Peyer's patch (tissue), 4 donors: ENCODE results near the gene SLC5A6. TPM values are rescaled to one million over a fixed set of nuclear protein-coding genes. Genes with fewer than 3 reads are reported as not detected.

ENCODE experiments used
- DNase-seq, 3 donors: peaks; one replicate each; pipeline ENCODE4 v3.0.0-alpha.2; 2017 to 2019
- H3K27ac ChIP-seq, 4 donors: fragments of 200-600 bp; sonication (generic); one replicate each; pipeline ENCODE4 v1.5.1; 2016 to 2019
- H3K27me3 ChIP-seq, 2 donors: fragments of 200-600 bp; sonication (generic); one replicate each; pipeline ENCODE4 v1.5.1; 2019
- H3K36me3 ChIP-seq, 3 donors: fragments of 200-600 bp; sonication (generic); one replicate each; pipeline ENCODE4 v1.5.1; 2016 to 2019
- H3K4me1 ChIP-seq, 4 donors: fragments of 200-600 bp; sonication (generic); one replicate each; pipeline ENCODE4 v1.5.1; 2016 to 2019
- H3K4me3 ChIP-seq, 4 donors: fragments of 200-600 bp; sonication (generic); 1 replicate in 3 of 4; 2 replicates in 1 of 4; pipeline ENCODE4 v1.5.1; 2016 to 2019; ENCODE audit warnings: mild to moderate bottlenecking in 1 of 4
- H3K9me3 ChIP-seq, 4 donors: fragments of 200-600 bp; sonication (generic); one replicate each; pipeline ENCODE4 v1.5.1; 2016 to 2019; ENCODE audit warnings: mild to moderate bottlenecking in 1 of 4
- CTCF ChIP-seq, 6 experiments: fragments of 450-650 bp in 4 of 6; fragments of 200-600 bp in 2 of 6; sonication (generic) in 1 of 6; IDR thresholded peaks; one replicate each; pipeline ENCODE4 v1.5.1; 2017 to 2019; ENCODE audit warnings: antibody characterized with exemption in 6 of 6, mild to moderate bottlenecking in 3 of 6, moderate library complexity in 1 of 6
- POLR2A ChIP-seq, 2 donors: fragments of 450-650 bp; IDR thresholded peaks; one replicate each; pipeline ENCODE4 v1.5.1; 2017; ENCODE audit warnings: antibody characterized with exemption in 2 of 2, mild to moderate bottlenecking in 2 of 2, moderate library complexity in 2 of 2
- total RNA-seq, 4 donors: library from RNA; depleted of rRNA; stranded (reverse); fragments of >200 nt; gene quantifications; one replicate each; pipeline ENCODE4 v1.1.0, GENCODE V29; 2016

The SLC5A6 gene
- total RNA-seq, 4 donors from 2014 or later, result 42.3 to 78.4 (median 65.8) TPM

DNA sequence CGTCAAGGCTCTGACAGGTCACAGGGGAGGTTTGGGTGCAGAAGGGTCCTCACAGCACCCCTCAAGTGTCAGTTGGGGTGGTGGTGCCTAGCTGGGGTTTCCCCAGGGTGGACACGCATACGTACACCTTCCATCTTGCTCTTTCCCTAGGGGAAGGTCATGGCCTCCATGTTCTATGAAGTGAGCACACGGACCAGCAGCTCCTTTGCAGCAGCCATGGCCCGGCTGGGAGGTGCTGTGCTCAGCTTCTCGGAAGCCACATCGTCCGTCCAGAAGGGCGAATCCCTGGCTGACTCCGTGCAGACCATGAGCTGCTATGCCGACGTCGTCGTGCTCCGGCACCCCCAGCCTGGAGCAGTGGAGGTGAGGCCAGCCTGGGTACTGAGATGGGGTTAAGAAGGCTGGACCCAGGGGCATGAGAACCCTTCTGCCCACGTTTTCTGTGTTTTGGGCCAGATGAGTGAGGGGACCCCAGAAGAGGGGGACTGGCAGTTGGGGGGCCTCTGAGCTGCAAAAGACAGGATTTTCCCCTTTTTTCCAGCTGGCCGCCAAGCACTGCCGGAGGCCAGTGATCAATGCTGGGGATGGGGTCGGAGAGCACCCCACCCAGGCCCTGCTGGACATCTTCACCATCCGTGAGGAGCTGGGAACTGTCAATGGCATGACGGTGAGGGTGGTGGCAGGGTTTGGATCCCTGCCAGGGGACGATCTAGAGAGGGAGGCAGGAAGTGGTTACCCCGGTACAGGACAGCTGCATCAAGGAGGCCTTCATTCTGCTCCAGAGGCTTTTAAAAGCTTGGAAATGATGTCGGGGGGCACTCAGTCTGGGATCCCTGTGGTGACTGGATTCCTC lies 29.9 kb upstream of the SLC5A6 start:
- peaks cover 0 to 73% (median 0%) of the 10 kb centered on the region in 3 donors for H3K36me3 ChIP-seq

DNA sequence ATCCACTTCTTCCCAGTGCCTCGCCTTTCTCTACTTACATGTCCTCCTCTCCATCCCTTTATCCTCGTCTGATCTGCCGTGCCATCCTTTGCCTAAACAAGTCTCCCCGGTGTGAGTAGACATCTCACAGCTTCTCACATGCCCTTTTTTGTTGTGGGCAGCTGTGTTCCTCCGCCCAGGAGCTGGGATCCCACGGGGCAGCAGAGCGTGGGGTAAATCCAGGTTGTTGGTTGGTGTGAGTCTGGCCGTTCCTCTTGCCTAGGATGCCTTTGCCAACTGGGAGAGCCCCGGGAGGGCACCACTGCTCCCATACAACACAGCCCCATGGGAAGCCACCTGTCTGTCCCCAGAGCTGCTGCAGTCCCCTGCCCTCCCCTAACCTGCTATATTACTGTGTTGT lies 28.3 kb upstream of the SLC5A6 start:
- no peak for TF ChIP-seq CTCF (IDR thresholded peaks at IDR 0.05)
- no peak for TF ChIP-seq POLR2A (IDR thresholded peaks at IDR 0.05)
- Histone ChIP-seq H3K36me3 (peaks cover 0 to 88% (median 0%) of the 10 kb centered on the region in 3 donors), H3K9me3 (no peaks in the 10 kb centered on the region), H3K4me1 (no peaks in the 10 kb centered on the region), H3K4me3 (no peak overlapping the region), H3K27me3 (no peaks in the 10 kb centered on the region), H3K27ac (no peak overlapping the region)
- no peak for DNase-seq

More for the DNA sequence above, 29.9 kb upstream of the SLC5A6 start:
- Histone ChIP-seq H3K4me1 (no peaks in the 10 kb centered on the region), H3K4me3 (no peak overlapping the region), H3K27ac (no peak overlapping the region), H3K9me3 (no peaks in the 10 kb centered on the region), H3K27me3 (no peaks in the 10 kb centered on the region)
- TF ChIP-seq POLR2A (IDR thresholded peaks at IDR 0.05) (no peak), CTCF (IDR thresholded peaks at IDR 0.05) (no peak)
- no peak for DNase-seq

- H3K9me3 ChIP-seq, result no peaks in the 10 kb centered on the region
- no peaks in the 10 kb centered on the region for H3K4me1 ChIP-seq
- TF ChIP-seq CTCF (IDR thresholded peaks at IDR 0.05) (no peak), POLR2A (IDR thresholded peaks at IDR 0.05) (no peak)
- H3K27me3 ChIP-seq, result no peaks in the 10 kb centered on the region
- H3K4me3 ChIP-seq, result no peak overlapping the region
- H3K36me3 ChIP-seq, result peaks cover 0 to 98% (median 0%) of the 10 kb centered on the region in 3 donors
- H3K27ac ChIP-seq, result no peak overlapping the region
- no peak for DNase-seq
Measured at GRCh38 chr2:27238976-27239375, 26.9 kb upstream of the SLC5A6 start.

DNA sequence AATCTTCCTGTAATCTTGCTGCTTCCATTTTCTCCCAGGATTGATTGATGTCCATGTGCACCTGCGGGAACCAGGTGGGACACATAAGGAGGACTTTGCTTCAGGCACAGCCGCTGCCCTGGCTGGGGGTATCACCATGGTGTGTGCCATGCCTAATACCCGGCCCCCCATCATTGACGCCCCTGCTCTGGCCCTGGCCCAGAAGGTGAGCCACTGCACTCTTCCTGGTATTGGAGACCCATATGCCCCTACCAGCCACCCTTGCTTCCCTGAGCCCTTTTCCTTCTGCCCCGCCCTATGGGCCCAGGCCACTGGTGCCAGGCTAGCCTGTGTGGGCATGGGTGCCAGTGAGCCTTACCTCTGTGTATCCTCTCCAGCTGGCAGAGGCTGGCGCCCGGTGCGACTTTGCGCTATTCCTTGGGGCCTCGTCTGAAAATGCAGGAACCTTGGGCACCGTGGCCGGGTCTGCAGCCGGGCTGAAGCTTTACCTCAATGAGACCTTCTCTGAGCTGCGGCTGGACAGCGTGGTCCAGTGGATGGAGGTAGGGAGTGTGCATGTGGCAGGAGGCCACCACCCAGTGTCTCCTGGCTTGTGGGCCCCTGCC lies 25.4 kb upstream of the SLC5A6 start:
- no peaks in the 10 kb centered on the region for H3K9me3 ChIP-seq
- TF ChIP-seq CTCF (IDR thresholded peaks at IDR 0.05) (no peak), POLR2A (IDR thresholded peaks at IDR 0.05) (no peak)
- DNase-seq, result no peak
- no peak overlapping the region for H3K27ac ChIP-seq
- H3K36me3 ChIP-seq, result peaks cover 0 to 100% (median 0%) of the 10 kb centered on the region in 3 donors
- no peaks in the 10 kb centered on the region for H3K27me3 ChIP-seq
- no peaks in the 10 kb centered on the region for H3K4me1 ChIP-seq
- no peak overlapping the region for H3K4me3 ChIP-seq

GRCh38 chr2:27236626-27237025 lies 24.6 kb upstream of the SLC5A6 start:
- no peak for TF ChIP-seq CTCF (IDR thresholded peaks at IDR 0.05)
- no peak for TF ChIP-seq POLR2A (IDR thresholded peaks at IDR 0.05)
- no peaks in the 10 kb centered on the region for H3K4me1 ChIP-seq
- H3K4me3 ChIP-seq, result no peak overlapping the region
- peaks cover 0 to 100% (median 0%) of the 10 kb centered on the region in 3 donors for H3K36me3 ChIP-seq
- no peak overlapping the region for H3K27ac ChIP-seq
- H3K27me3 ChIP-seq, result no peaks in the 10 kb centered on the region
- no peaks in the 10 kb centered on the region for H3K9me3 ChIP-seq
- DNase-seq, result no peak
